H1 (cell line): Measurements from ENCODE around the gene KRTAP5-1. TPM values are rescaled to one million over a fixed set of nuclear protein-coding genes. Genes with fewer than 3 reads are reported as not detected.

Experiments
- CTCF ChIA-PET: fragments of 300-600 bp; sonication (Branson Sonifier 250); formaldehyde crosslinking; loops from one replicate; lab custom pipeline; 2021; ENCODE audit not compliant: partially characterized antibody; lab: Charles Lee
- POLR2A ChIA-PET: fragments of 300-600 bp; sonication (Branson Sonifier 250); formaldehyde crosslinking; loops from one replicate; lab custom pipeline; 2021; ENCODE audit warnings: inconsistent platforms; ENCODE audit not compliant: partially characterized antibody; lab: Charles Lee
- DNase-seq, 2 experiments: peaks; one replicate each; pipeline versions ENCODE4 v3.0.0 to v3.0.0-alpha.2; 2010 to 2022; ENCODE audit warnings: low spot score in 2 of 2, low read depth in 1 of 2, mixed read lengths in 1 of 2
- FAIRE-seq: peaks from 2 replicates; lab custom pipeline; 2011; peaks lifted over from hg19 to GRCh38; lab: Jason Lieb, UNC
- H2AFZ ChIP-seq: 2 replicates; pipeline ENCODE4 v1.8.1; 2012; ENCODE audit warnings: low read length, inconsistent platforms
- H2AK5ac ChIP-seq: 2 replicates; pipeline ENCODE4 v1.6.1; 2013; ENCODE audit warnings: low read depth, low read length
- H2BK120ac ChIP-seq: replicated peaks from 2 replicates; pipeline ENCODE3; 2013; ENCODE audit warnings: low read depth, low read length, inconsistent platforms
- H2BK12ac ChIP-seq: 2 replicates; pipeline ENCODE4 v1.6.1; 2013; ENCODE audit warnings: low read depth, low read length
- H2BK15ac ChIP-seq: 2 replicates; pipeline ENCODE4 v1.6.1; 2013; ENCODE audit warnings: low read length
- H2BK20ac ChIP-seq: 2 replicates; pipeline ENCODE4 v1.6.1; 2013; ENCODE audit warnings: low read length
- H2BK5ac ChIP-seq: 2 replicates; pipeline ENCODE4 v1.6.1; 2013; ENCODE audit warnings: low read depth, low read length
- H3K14ac ChIP-seq: 2 replicates; pipeline ENCODE4 v1.6.1; 2013; ENCODE audit warnings: inconsistent platforms; ENCODE audit not compliant: insufficient read length
- H3K18ac ChIP-seq: 2 replicates; pipeline ENCODE4 v1.6.1; 2013; ENCODE audit warnings: low read length; ENCODE audit errors: extremely low read depth
- H3K23ac ChIP-seq: 2 replicates; pipeline ENCODE4 v1.6.1; 2013; ENCODE audit warnings: inconsistent platforms; ENCODE audit not compliant: insufficient read length
- H3K23me2 ChIP-seq: 2 replicates; pipeline ENCODE4 v1.6.1; 2013; ENCODE audit warnings: low read depth, low read length
- H3K27ac ChIP-seq: 2 replicates; pipeline ENCODE4 v1.6.1; 2011; ENCODE audit warnings: low read depth, low read length, inconsistent platforms
- H3K27me3 ChIP-seq, 4 experiments: replicated peaks in 1 of 4; 1 replicate in 1 of 4; 2 replicates in 3 of 4; pipeline versions ENCODE4 v1.6.1 to v1.8.1; 2011 to 2013; ENCODE audit warnings: low read length in 3 of 4, mild to moderate bottlenecking in 3 of 4, inconsistent platforms in 2 of 4, mixed read lengths in 2 of 4, moderate library complexity in 1 of 4; ENCODE audit not compliant: control insufficient read depth in 3 of 4, insufficient read depth in 3 of 4; ENCODE audit errors: extremely low read depth in 1 of 4
- H3K36me3 ChIP-seq, 4 experiments: 2 replicates each; pipeline versions ENCODE4 v1.6.1 to v1.8.1; 2011 to 2013; ENCODE audit warnings: mild to moderate bottlenecking in 4 of 4, low read length in 3 of 4, moderate library complexity in 2 of 4, control low read depth in 1 of 4, inconsistent platforms in 1 of 4; ENCODE audit not compliant: insufficient read depth in 4 of 4, control insufficient read depth in 2 of 4
- H3K4ac ChIP-seq: replicated peaks from 2 replicates; pipeline ENCODE3; 2013; ENCODE audit warnings: low read length, low read depth, mixed read lengths, inconsistent platforms; ENCODE audit not compliant: insufficient read length
- H3K4me1 ChIP-seq, 4 experiments: replicated peaks in 1 of 4; 1 replicate in 1 of 4; 2 replicates in 3 of 4; pipeline versions ENCODE4 v1.6.1 to v1.8.1; 2011 to 2013; ENCODE audit warnings: low read length in 3 of 4, inconsistent platforms in 2 of 4, mixed read lengths in 1 of 4; ENCODE audit not compliant: insufficient read depth in 4 of 4, control insufficient read depth in 3 of 4
- H3K4me2 ChIP-seq, 2 experiments: 2 replicates each; pipeline versions ENCODE4 v1.6.1 to v1.8.1; 2011 to 2013; ENCODE audit warnings: low read depth in 2 of 2, low read length in 2 of 2, control low read depth in 1 of 2, inconsistent platforms in 1 of 2, mild to moderate bottlenecking in 1 of 2; ENCODE audit not compliant: insufficient read depth in 1 of 2
- H3K4me3 ChIP-seq, 4 experiments: fragments of 200-600, 300-600 bp in 1 of 4; sonication (generic), shearing (Covaris generic), sonication (Bioruptor Twin) in 1 of 4; 2 replicates each; pipeline versions ENCODE4 v1.5.1 to v1.8.1; 2011 to 2016; ENCODE audit warnings: low read length in 4 of 4, low read depth in 3 of 4, control low read depth in 2 of 4, inconsistent platforms in 2 of 4, mild to moderate bottlenecking in 2 of 4, mixed read lengths in 1 of 4, moderate library complexity in 1 of 4; ENCODE audit not compliant: insufficient read depth in 2 of 4; ENCODE audit errors: extremely low read depth in 1 of 4
- H3K56ac ChIP-seq: replicated peaks from 2 replicates; pipeline ENCODE3; 2013; ENCODE audit warnings: low read depth, mild to moderate bottlenecking, mixed read lengths, low read length, inconsistent platforms; ENCODE audit not compliant: insufficient read length
- H3K79me1 ChIP-seq: 2 replicates; pipeline ENCODE4 v1.6.1; 2013; ENCODE audit warnings: low read depth, low read length, control low read depth
- H3K79me2 ChIP-seq, 2 experiments: 2 replicates each; pipeline versions ENCODE4 v1.6.1 to v1.8.1; 2012 to 2013; ENCODE audit warnings: low read length in 2 of 2, mild to moderate bottlenecking in 2 of 2, inconsistent platforms in 1 of 2; ENCODE audit not compliant: insufficient read depth in 2 of 2, control insufficient read depth in 1 of 2
- H3K9ac ChIP-seq, 4 experiments: replicated peaks in 1 of 4; 1 replicate in 1 of 4; 2 replicates in 3 of 4; pipeline versions ENCODE4 v1.6.1 to v1.8.1; 2011 to 2013; ENCODE audit warnings: low read depth in 3 of 4, low read length in 3 of 4, control low read depth in 2 of 4, mild to moderate bottlenecking in 2 of 4, moderate library complexity in 2 of 4, inconsistent platforms in 1 of 4; ENCODE audit errors: extremely low read depth in 1 of 4
- H3K9me3 ChIP-seq, 2 experiments: 2 replicates each; pipeline versions ENCODE4 v1.6.1 to v1.8.1; 2012 to 2013; ENCODE audit warnings: mild to moderate bottlenecking in 2 of 2, moderate library complexity in 2 of 2, control low read depth in 1 of 2, inconsistent platforms in 1 of 2, low read depth in 1 of 2, low read length in 1 of 2, mixed read lengths in 1 of 2; ENCODE audit not compliant: insufficient read depth in 2 of 2
- H4K20me1 ChIP-seq, 2 experiments: replicated peaks in 1 of 2; 2 replicates each; pipeline versions ENCODE3 to v1.8.1; 2011 to 2013; ENCODE audit warnings: inconsistent platforms in 2 of 2, low read length in 2 of 2, mild to moderate bottlenecking in 1 of 2; ENCODE audit not compliant: insufficient read depth in 2 of 2, control insufficient read depth in 1 of 2
- H4K5ac ChIP-seq: 2 replicates; pipeline ENCODE4 v1.6.1; 2013; ENCODE audit warnings: low read length, low read depth, mixed read lengths, inconsistent platforms; ENCODE audit not compliant: insufficient read length
- H4K8ac ChIP-seq: 2 replicates; pipeline ENCODE4 v1.8.0; 2013; ENCODE audit warnings: mild to moderate bottlenecking, moderate library complexity, low read length, inconsistent platforms; ENCODE audit not compliant: insufficient read depth; ENCODE audit errors: extremely low read depth
- H4K91ac ChIP-seq: replicated peaks from 2 replicates; pipeline ENCODE3; 2013; ENCODE audit warnings: low read length, mixed read lengths, inconsistent platforms; ENCODE audit not compliant: insufficient read length
- CBX8 ChIP-seq: fragments of 300-800, 300-1000 bp; sonication (generic); IDR thresholded peaks from 2 replicates; pipeline ENCODE4 v1.7.1; 2016; ENCODE audit warnings: low read depth, low read length, borderline replicate concordance
- CHD2 ChIP-seq: IDR thresholded peaks from 2 replicates; pipeline ENCODE4 v1.6.1; 2012; ENCODE audit warnings: low read length, improper control_type of control experiment
- EZH2 ChIP-seq: fragments of 200-600 bp; sonication (generic); IDR thresholded peaks from 2 replicates; pipeline ENCODE4 v1.7.1; 2012; ENCODE audit warnings: low read depth, mild to moderate bottlenecking, moderate library complexity, low read length, inconsistent platforms; ENCODE audit not compliant: severe bottlenecking
- FOSL1 ChIP-seq: IDR thresholded peaks from 2 replicates; pipeline ENCODE4 v1.6.1; 2011; ENCODE audit warnings: mild to moderate bottlenecking, low read depth, low read length, moderate library complexity; ENCODE audit not compliant: insufficient read depth
- POLR2A ChIP-seq, 2 experiments: IDR thresholded peaks; 1 replicate in 1 of 2; 2 replicates in 1 of 2; pipeline ENCODE4 v1.6.1; 2011; ENCODE audit warnings: low read depth in 2 of 2, low read length in 2 of 2, mild to moderate bottlenecking in 2 of 2; ENCODE audit errors: control extremely low read depth in 1 of 2
- POU5F1 ChIP-seq: IDR thresholded peaks from 2 replicates; pipeline ENCODE4 v1.6.1; 2011; ENCODE audit warnings: low read depth, mild to moderate bottlenecking, low read length, moderate library complexity
- RAD21 ChIP-seq, 2 experiments: IDR thresholded peaks in 1 of 2; conservative IDR thresholded peaks in 1 of 2; 2 replicates each; pipeline ENCODE4 v1.6.1; 2011; ENCODE audit warnings: low read depth in 2 of 2, low read length in 2 of 2, improper control_type of control experiment in 1 of 2, inconsistent platforms in 1 of 2, mild to moderate bottlenecking in 1 of 2, moderate library complexity in 1 of 2
- RBBP5 ChIP-seq: IDR thresholded peaks from 2 replicates; pipeline ENCODE4 v1.7.1; 2012; ENCODE audit warnings: low read depth, mild to moderate bottlenecking, inconsistent platforms, low read length, moderate library complexity, borderline replicate concordance
- SIN3A ChIP-seq, 2 experiments: IDR thresholded peaks in 1 of 2; conservative IDR thresholded peaks in 1 of 2; 2 replicates each; pipeline ENCODE4 v1.6.1; 2011 to 2012; ENCODE audit warnings: low read length in 2 of 2, improper control_type of control experiment in 1 of 2, low read depth in 1 of 2, mild to moderate bottlenecking in 1 of 2
- SP1 ChIP-seq: IDR thresholded peaks from 2 replicates; pipeline ENCODE4 v1.6.1; 2011; ENCODE audit warnings: low read depth, low read length
- TAF1 ChIP-seq: IDR thresholded peaks from 2 replicates; pipeline ENCODE4 v1.6.1; 2011; ENCODE audit warnings: mild to moderate bottlenecking, low read depth, low read length
- ZNF274 ChIP-seq: IDR thresholded peaks from 2 replicates; pipeline ENCODE4 v1.7.0; 2012; ENCODE audit warnings: low read length, borderline replicate concordance; ENCODE audit errors: extremely low read depth
- WGBS, 2 experiments: shearing (Covaris generic) in 1 of 2; methylation state at CpG; one replicate each; pipeline versions ENCODE4 v1.1.6 to v1.1.7; 2013 to 2015; ENCODE audit warnings: low lambda C conversion rate in 2 of 2, mixed read lengths in 2 of 2, inconsistent platforms in 1 of 2, low coverage in 1 of 2, missing lambda C conversion rate in 1 of 2; ENCODE audit not compliant: insufficient replicate concordance in 2 of 2, insufficient coverage in 1 of 2, insufficient read length in 1 of 2; ENCODE audit errors: extremely low coverage in 1 of 2, missing lambda C conversion rate in 1 of 2; 5-methylcytosine and 5-hydroxymethylcytosine counted together
- polyA plus RNA-seq, 7 experiments: library from polyadenylated mRNA; depleted of rRNA in 3 of 7; stranded (reverse) in 5 of 7; unstranded in 2 of 7; fragments of >200 nt in 5 of 7; fragments of 200-250 nt in 2 of 7; gene quantifications; 1 replicate in 5 of 7; 2 replicates in 1 of 7; 4 replicates in 1 of 7; pipeline versions ENCODE4 v1.2.1 to v1.2.3, GENCODE V29; 2011 to 2013; ENCODE audit warnings: missing spikeins in 2 of 7, mixed read lengths in 2 of 7
- total RNA-seq: library from RNA; stranded (reverse); fragmentation: NEBNext Ultra II Directional; extraction: Animal tissue kit (Norgen Biotek cat#: 25700); gene quantifications from 2 replicates; pipeline ENCODE4 v1.2.1, GENCODE V29; 2021
- TF ChIP-seq, protein P1 (sequence below): IDR thresholded peaks from 2 replicates; pipeline ENCODE4 v1.6.1; 2011; ENCODE audit warnings: low read length, improper control_type of control experiment

The KRTAP5-1 gene
- total and polyA plus RNA-seq, 2 of the 8 experiments (the other 6 are each of a cell fraction or from before 2014, with no cell fraction given) = not detected

- H2BK12ac ChIP-seq = no peak overlapping the region
- no peak overlapping the region for H4K8ac ChIP-seq
- H2AFZ ChIP-seq = no peak overlapping the region
- no peak overlapping the region for H2BK120ac ChIP-seq
- H3K9ac ChIP-seq = no peak overlapping the region
- H4K91ac ChIP-seq = no peak overlapping the region
- ChIA-PET CTCF (interaction anchor here (0.6 to 1.1 kb wide), 4 partner anchors 9 to 426 kb away, joined by 3 to 6 read pairs (median 4); no protein-coding TSS in a partner anchor), POLR2A (interaction anchor here (1.7 kb wide), 1 partner anchor 11 kb away, joined by 3 read pairs; no protein-coding TSS in a partner anchor)
- FAIRE-seq (no peak), DNase-seq (no peak)
- WGBS, 2 experiments = 84% methylated on average over 5 of the region's 5 CpGs; no CpG with 5 or more reads in 1 of the 2 experiments
- H3K27me3 ChIP-seq = peaks cover 0 to 11% (median 5%) of the 10 kb centered on the region in 4 experiments; a peak in 5 of 7 replicates
- peaks cover 0 to 7% (median 4%) of the 10 kb centered on the region in 4 experiments; a peak in 6 of 7 replicates for H3K4me1 ChIP-seq
- H3K23me2 ChIP-seq = no peaks in the 10 kb centered on the region
- H4K5ac ChIP-seq = no peak overlapping the region
- H3K27ac ChIP-seq = no peak overlapping the region
- no peaks in the 10 kb centered on the region for H3K36me3 ChIP-seq
- H2AK5ac ChIP-seq = no peak overlapping the region
- no peak overlapping the region for H3K4me3 ChIP-seq
- H3K23ac ChIP-seq = no peak overlapping the region
- no peak overlapping the region for H2BK20ac ChIP-seq
- no peak overlapping the region for H3K4ac ChIP-seq
- H2BK15ac ChIP-seq = no peak overlapping the region
- peaks cover 0 to 5% of the 10 kb centered on the region in 2 experiments for H4K20me1 ChIP-seq
- H2BK5ac ChIP-seq = no peak overlapping the region
- no peak overlapping the region for H3K18ac ChIP-seq
- H3K9me3 ChIP-seq = no peaks in the 10 kb centered on the region
- peaks cover 13% of the 10 kb centered on the region for H3K79me1 ChIP-seq
- H3K56ac ChIP-seq = no peak overlapping the region
- no peak overlapping the region for H3K4me2 ChIP-seq
- H3K14ac ChIP-seq = no peak overlapping the region
- peaks cover 0 to 30% of the 10 kb centered on the region in 2 experiments; a peak in 1 of 4 replicates for H3K79me2 ChIP-seq
- TF ChIP-seq POLR2A (IDR thresholded peaks at IDR 0.05; ENCODE audit: control extremely low read depth in 1 of 2, low read depth in 2 of 2, low read length in 2 of 2) = no peak
- no peak for TF ChIP-seq SP1
- TF ChIP-seq SIN3A (conservative IDR thresholded peaks at IDR 0.05 in 1 of 2, IDR thresholded peaks at IDR 0.05 in 1 of 2; ENCODE audit: low read depth in 1 of 2, low read length in 2 of 2) = no peak
- TF ChIP-seq FOSL1 = no peak
- TF ChIP-seq ZNF274 = no peak
- no peak for TF ChIP-seq CBX8
- no peak for TF ChIP-seq TAF1
- no peak for TF ChIP-seq RAD21 (IDR thresholded peaks at IDR 0.05 in 1 of 2, conservative IDR thresholded peaks at IDR 0.05 in 1 of 2; ENCODE audit: low read depth in 2 of 2, low read length in 2 of 2)
- TF ChIP-seq CHD2 = no peak
- TF ChIP-seq, protein P1, sequence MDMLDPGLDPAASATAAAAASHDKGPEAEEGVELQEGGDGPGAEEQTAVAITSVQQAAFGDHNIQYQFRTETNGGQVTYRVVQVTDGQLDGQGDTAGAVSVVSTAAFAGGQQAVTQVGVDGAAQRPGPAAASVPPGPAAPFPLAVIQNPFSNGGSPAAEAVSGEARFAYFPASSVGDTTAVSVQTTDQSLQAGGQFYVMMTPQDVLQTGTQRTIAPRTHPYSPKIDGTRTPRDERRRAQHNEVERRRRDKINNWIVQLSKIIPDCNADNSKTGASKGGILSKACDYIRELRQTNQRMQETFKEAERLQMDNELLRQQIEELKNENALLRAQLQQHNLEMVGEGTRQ = no peak
- TF ChIP-seq POU5F1 = no peak
- TF ChIP-seq EZH2 = no peak
- no peak for TF ChIP-seq RBBP5
Observed at GRCh38 chr11:1538153-1538552, 46.9 kb downstream of the KRTAP5-1 start.
